ENCODE data around the gene SLC1A2.

Gene SLC1A2

GRCh38 chr11:35281169-35281688 is 138.1 kb downstream of the SLC1A2 start:
- no peaks in the 10 kb centered on the region for H3K9me3 ChIP-seq (ENCODE audit: insufficient read depth, low read length)
- no peak overlapping the region for H2AFZ ChIP-seq (ENCODE audit: low read depth, low read length)
- no peak overlapping the region for H3K4me2 ChIP-seq (ENCODE audit: low read length)
- H4K20me1 ChIP-seq (ENCODE audit: insufficient read depth, low read length), result no peaks in the 10 kb centered on the region
- H3K4me1 ChIP-seq (ENCODE audit: low read length), result no peaks in the 10 kb centered on the region
- H3K9ac ChIP-seq (ENCODE audit: low read length), result no peak overlapping the region
- no peaks in the 10 kb centered on the region for H3K27me3 ChIP-seq (ENCODE audit: low read depth, low read length)
- no peaks in the 10 kb centered on the region for H3K79me2 ChIP-seq (ENCODE audit: low read length)
- no peak for TF ChIP-seq CTCF (IDR thresholded peaks at IDR 0.05; ENCODE audit: low read depth, low read length)
- TF ChIP-seq EZH2phosphoT487 (IDR thresholded peaks at IDR 0.05; ENCODE audit: low read depth), result no peak
- no peaks in the 10 kb centered on the region for H3K36me3 ChIP-seq (replicated peaks; ENCODE audit: low read depth, low read length)
- H3K27ac ChIP-seq (ENCODE audit: low read length), result no peak overlapping the region
- no peak overlapping the region for H3K4me3 ChIP-seq (ENCODE audit: low read length)

GRCh38 chr11:35280727-35281126 is 138.6 kb downstream of the SLC1A2 start:
- no peaks in the 10 kb centered on the region for H4K20me1 ChIP-seq (ENCODE audit: insufficient read depth, low read length)
- no peaks in the 10 kb centered on the region for H3K79me2 ChIP-seq (ENCODE audit: low read length)
- no peaks in the 10 kb centered on the region for H3K4me1 ChIP-seq (ENCODE audit: low read length)
- no peaks in the 10 kb centered on the region for H3K27me3 ChIP-seq (ENCODE audit: low read depth, low read length)
- no peak overlapping the region for H3K4me3 ChIP-seq (ENCODE audit: low read length)
- no peak for TF ChIP-seq CTCF (IDR thresholded peaks at IDR 0.05; ENCODE audit: low read depth, low read length)
- TF ChIP-seq EZH2phosphoT487 (IDR thresholded peaks at IDR 0.05; ENCODE audit: low read depth), result no peak
- no peak overlapping the region for H2AFZ ChIP-seq (ENCODE audit: low read depth, low read length)
- no peak overlapping the region for H3K9ac ChIP-seq (ENCODE audit: low read length)
- H3K9me3 ChIP-seq (ENCODE audit: insufficient read depth, low read length), result no peaks in the 10 kb centered on the region
- H3K36me3 ChIP-seq (replicated peaks; ENCODE audit: low read depth, low read length), result no peaks in the 10 kb centered on the region
- H3K27ac ChIP-seq (ENCODE audit: low read length), result no peak overlapping the region
- H3K4me2 ChIP-seq (ENCODE audit: low read length), result no peak overlapping the region

GRCh38 chr11:35277827-35278226 is 141.5 kb downstream of the SLC1A2 start:
- H3K36me3 ChIP-seq (replicated peaks; ENCODE audit: low read depth, low read length), result no peaks in the 10 kb centered on the region
- no peak overlapping the region for H3K9ac ChIP-seq (ENCODE audit: low read length)
- H3K4me3 ChIP-seq (ENCODE audit: low read length), result no peak overlapping the region
- H3K9me3 ChIP-seq (ENCODE audit: insufficient read depth, low read length), result no peaks in the 10 kb centered on the region
- H2AFZ ChIP-seq (ENCODE audit: low read depth, low read length), result no peak overlapping the region
- H3K4me2 ChIP-seq (ENCODE audit: low read length), result no peak overlapping the region
- TF ChIP-seq EZH2phosphoT487 (IDR thresholded peaks at IDR 0.05; ENCODE audit: low read depth) (no peak), CTCF (IDR thresholded peaks at IDR 0.05; ENCODE audit: low read depth, low read length) (no peak)
- no peak overlapping the region for H3K27ac ChIP-seq (ENCODE audit: low read length)
- H3K27me3 ChIP-seq (ENCODE audit: low read depth, low read length), result no peaks in the 10 kb centered on the region
- H3K79me2 ChIP-seq (ENCODE audit: low read length), result no peaks in the 10 kb centered on the region
- no peaks in the 10 kb centered on the region for H4K20me1 ChIP-seq (ENCODE audit: insufficient read depth, low read length)
- peaks cover 3% of the 10 kb centered on the region for H3K4me1 ChIP-seq (ENCODE audit: low read length)

- no peak for TF ChIP-seq EZH2phosphoT487 (IDR thresholded peaks at IDR 0.05; ENCODE audit: low read depth)
- TF ChIP-seq CTCF (IDR thresholded peaks at IDR 0.05; ENCODE audit: low read depth, low read length), result no peak
- no peaks in the 10 kb centered on the region for H3K36me3 ChIP-seq (replicated peaks; ENCODE audit: low read depth, low read length)
- H3K79me2 ChIP-seq (ENCODE audit: low read length), result no peaks in the 10 kb centered on the region
- H4K20me1 ChIP-seq (ENCODE audit: insufficient read depth, low read length), result no peaks in the 10 kb centered on the region
- H3K27ac ChIP-seq (ENCODE audit: low read length), result no peak overlapping the region
- H3K27me3 ChIP-seq (ENCODE audit: low read depth, low read length), result no peaks in the 10 kb centered on the region
- H2AFZ ChIP-seq (ENCODE audit: low read depth, low read length), result no peak overlapping the region
- no peak overlapping the region for H3K9ac ChIP-seq (ENCODE audit: low read length)
- H3K9me3 ChIP-seq (ENCODE audit: insufficient read depth, low read length), result no peaks in the 10 kb centered on the region
- H3K4me3 ChIP-seq (ENCODE audit: low read length), result no peak overlapping the region
- peaks cover 15% of the 10 kb centered on the region for H3K4me1 ChIP-seq (ENCODE audit: low read length)
- H3K4me2 ChIP-seq (ENCODE audit: low read length), result no peak overlapping the region
Observed at GRCh38 chr11:35276396-35277145, 142.8 kb downstream of the SLC1A2 start.
